ENCODE data around the gene TUBGCP5.

GRCh38 chr15:23083115-23083514, 43.7 kb upstream of the TUBGCP5 start:
- TF ChIP-seq ELK1 (IDR thresholded peaks at IDR 0.05; ENCODE audit: borderline replicate concordance, low read depth, low read length) (no peak), POLR2A (IDR thresholded peaks at IDR 0.05; ENCODE audit: low read depth, low read length) (no peak)

Measured in IMR-90 (cell line).